Activated CD8-positive, alpha-beta memory T cell treated with anti-CD3 and anti-CD28 coated beads for 4 hours (primary cell): ENCODE measurements around the gene ZNF341.
"Not testable (repeated sequence)": the region's sequence is repeated elsewhere in the genome, so short reads cannot be mapped to it uniquely, and the experiment has no call there.

Experiments used
- DNase-seq, 2 donors: peaks; one replicate each; pipeline ENCODE4 v3.0.0-alpha.2; 2020; ENCODE audit warnings: low read depth in 2 of 2

Gene ZNF341

GRCh38 chr20:33792598-33792989 lies 60.8 kb downstream of the ZNF341 start:
- not testable (repeated sequence) for DNase-seq

- no peak for DNase-seq
These were observed 61.5 kb downstream of the ZNF341 start for GRCh38 chr20:33793011-33793931.

- no peak for DNase-seq
These were observed 64.6 kb downstream of the ZNF341 start for GRCh38 chr20:33796263-33796906.

GRCh38 chr20:33796907-33797544 lies 65.2 kb downstream of the ZNF341 start:
- no peak for DNase-seq

GRCh38 chr20:33798444-33798843 lies 66.6 kb downstream of the ZNF341 start:
- DNase-seq, result no peak

- no peak for DNase-seq
These were observed 72.1 kb downstream of the ZNF341 start for GRCh38 chr20:33803921-33804337.

- no peak for DNase-seq
These were observed 76.6 kb downstream of the ZNF341 start for GRCh38 chr20:33808388-33808787.

GRCh38 chr20:33810259-33810658 lies 78.5 kb downstream of the ZNF341 start:
- DNase-seq, result no peak

GRCh38 chr20:33810885-33811775 lies 79.3 kb downstream of the ZNF341 start, which contains the start of gene CHMP4B:
CHMP4B (plus strand) TSS chr20:33811348; CDS start chr20:33811469, 121 bp downstream.
- DNase-seq, result peak; percentile 96 to 97

GRCh38 chr20:33811776-33812151 lies 80.0 kb downstream of the ZNF341 start:
- DNase-seq, result no peak

- DNase-seq, result peak in 1 of 2 donors; percentile 10
These were observed 80.5 kb downstream of the ZNF341 start for GRCh38 chr20:33812152-33812849.

- no peak for DNase-seq
These were observed 81.2 kb downstream of the ZNF341 start for GRCh38 chr20:33812908-33813462.

- DNase-seq, result no peak
These were observed 82.5 kb downstream of the ZNF341 start for GRCh38 chr20:33814238-33814712.

GRCh38 chr20:33815671-33816070 lies 83.9 kb downstream of the ZNF341 start:
- no peak for DNase-seq

GRCh38 chr20:33816191-33816590 lies 84.4 kb downstream of the ZNF341 start:
- no peak for DNase-seq

- no peak for DNase-seq
These were observed 85.6 kb downstream of the ZNF341 start for GRCh38 chr20:33817411-33817810.

GRCh38 chr20:33819456-33819855 lies 87.7 kb downstream of the ZNF341 start:
- no peak for DNase-seq

- DNase-seq, result no peak
These were observed 88.6 kb downstream of the ZNF341 start for GRCh38 chr20:33820362-33820761.

GRCh38 chr20:33821270-33821836 lies 89.6 kb downstream of the ZNF341 start:
- DNase-seq, result no peak

- no peak for DNase-seq
These were observed 90.6 kb downstream of the ZNF341 start for GRCh38 chr20:33822423-33822822.
